Endodermal cell (in vitro differentiated cells): ENCODE data around the gene THADA. TPM values are rescaled to one million over a fixed set of nuclear protein-coding genes. Genes with fewer than 3 reads are reported as not detected.

Source experiments
- DNase-seq: peaks from one replicate; pipeline ENCODE4 v3.0.0-alpha.2; 2017
- H3K27ac ChIP-seq: 2 replicates; pipeline ENCODE4 v1.5.1; 2013; ENCODE audit warnings: mild to moderate bottlenecking, low read depth, low read length, moderate library complexity
- H3K27me3 ChIP-seq: 2 replicates; pipeline ENCODE4 v1.6.1; 2013; ENCODE audit warnings: mild to moderate bottlenecking, low read length, moderate library complexity; ENCODE audit not compliant: insufficient read depth, control insufficient read depth, poor library complexity, severe bottlenecking
- H3K36me3 ChIP-seq: 2 replicates; pipeline ENCODE4 v1.7.0; 2013; ENCODE audit warnings: mild to moderate bottlenecking, low read length, moderate library complexity; ENCODE audit not compliant: control insufficient read depth, insufficient read depth
- H3K4me1 ChIP-seq: one replicate; pipeline ENCODE4 v1.7.0; 2013; ENCODE audit warnings: low read length; ENCODE audit not compliant: control insufficient read depth, insufficient read depth
- H3K4me3 ChIP-seq: 2 replicates; pipeline ENCODE4 v1.5.1; 2013; ENCODE audit warnings: mild to moderate bottlenecking, low read length, moderate library complexity
- H3K9ac ChIP-seq: 2 replicates; pipeline ENCODE4 v1.6.1; 2013; ENCODE audit warnings: mild to moderate bottlenecking, low read length, moderate library complexity; ENCODE audit not compliant: poor library complexity, severe bottlenecking; ENCODE audit errors: extremely low read depth
- H3K9me3 ChIP-seq: 2 replicates; pipeline ENCODE4 v1.6.1; 2013; ENCODE audit warnings: mild to moderate bottlenecking, low read length, moderate library complexity; ENCODE audit not compliant: control insufficient read depth
- H3K27ac Mint-ChIP-seq: 2 replicates; pipeline ENCODE4 v1.8.0; 2020; ENCODE audit warnings: mixed read lengths
- H3K27me3 Mint-ChIP-seq: 2 replicates; pipeline ENCODE4 v1.8.0; 2021; ENCODE audit warnings: mild to moderate bottlenecking, mixed read lengths; ENCODE audit not compliant: insufficient read depth
- H3K36me3 Mint-ChIP-seq: 2 replicates; pipeline ENCODE4 v1.8.0; 2020; ENCODE audit warnings: low read depth, mixed read lengths
- H3K4me1 Mint-ChIP-seq: 2 replicates; pipeline ENCODE4 v1.8.0; 2020; ENCODE audit warnings: mixed read lengths
- H3K4me3 Mint-ChIP-seq: 2 replicates; pipeline ENCODE4 v1.8.0; 2020; ENCODE audit warnings: mild to moderate bottlenecking, moderate library complexity, mixed read lengths
- H3K9me3 Mint-ChIP-seq: 2 replicates; pipeline ENCODE4 v1.8.0; 2020; ENCODE audit warnings: mild to moderate bottlenecking, mixed read lengths
- WGBS, 2 experiments: methylation state at CpG; one replicate each; pipeline versions ENCODE4 v1.1.5 to v1.1.7; 2013; ENCODE audit warnings: missing lambda C conversion rate in 2 of 2, mixed read lengths in 1 of 2; ENCODE audit not compliant: insufficient coverage in 1 of 2, insufficient read length in 1 of 2; 5-methylcytosine and 5-hydroxymethylcytosine counted together
- total RNA-seq, 2 donors: library from RNA; stranded (reverse); fragmentation: NEBNext Ultra II Directional in 1 of 2; extraction: Animal tissue kit (Norgen Biotek cat#: 25700) in 1 of 2; gene quantifications; 2 replicates in 1 of 2; 3 replicates in 1 of 2; pipeline ENCODE4 v1.2.1, GENCODE V29; 2021
- TF ChIP-seq, protein P1 (sequence below): fragments of 200-600 bp; sonication (generic); conservative IDR thresholded peaks from 2 replicates; pipeline ENCODE4 v1.5.0; 2021; ENCODE audit warnings: antibody characterized with exemption, mild to moderate bottlenecking

The THADA gene
- total RNA-seq, 2 donors from 2014 or later = 32.8 to 35.0 TPM

DNA sequence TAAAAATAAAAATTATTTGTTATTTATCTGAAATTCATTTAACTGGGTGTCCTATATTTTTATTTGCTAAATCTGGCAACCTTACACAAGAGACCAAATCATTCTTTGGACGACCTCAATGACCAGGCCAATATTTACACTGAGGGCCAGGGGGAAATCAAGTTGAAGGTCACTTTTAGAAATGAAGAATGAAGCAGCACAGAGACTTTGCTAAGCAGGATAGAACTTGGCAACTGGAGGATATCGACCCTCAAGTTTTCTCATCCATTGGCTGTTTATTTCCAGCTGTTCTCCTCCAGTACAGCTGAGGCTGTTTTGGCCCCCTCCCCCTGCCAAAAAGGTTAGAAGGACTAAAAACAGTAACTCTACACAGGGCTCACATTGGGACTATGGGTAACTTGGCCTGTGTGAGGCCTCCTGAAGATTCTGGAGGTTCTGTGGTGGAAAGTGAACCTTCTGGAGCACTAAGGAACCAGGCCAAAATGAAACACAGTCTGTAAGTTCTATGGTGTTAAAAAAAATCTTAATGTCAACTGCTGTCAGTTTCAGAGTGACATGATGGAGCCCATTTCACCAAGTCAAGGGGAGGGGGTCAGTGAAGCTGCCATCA, 337.2 kb downstream of the THADA start:
- no peaks in the 10 kb centered on the region for H3K36me3 ChIP-seq
- H3K9me3 ChIP-seq = no peaks in the 10 kb centered on the region
- Mint-ChIP-seq H3K4me1 (peaks cover 10% of the 10 kb centered on the region), H3K4me3 (no peak overlapping the region), H3K9me3 (no peaks in the 10 kb centered on the region), H3K36me3 (peaks cover 11% of the 10 kb centered on the region), H3K27ac (no peak overlapping the region), H3K27me3 (no peaks in the 10 kb centered on the region)
- H3K9ac ChIP-seq = no peak overlapping the region
- DNase-seq = no peak
- 90 to 100% methylated on average over 2 of the region's 2 CpGs for WGBS, 2 experiments
- H3K27ac ChIP-seq = no peak overlapping the region
- H3K27me3 ChIP-seq = no peaks in the 10 kb centered on the region
- no peak overlapping the region for H3K4me3 ChIP-seq
- TF ChIP-seq, protein P1, sequence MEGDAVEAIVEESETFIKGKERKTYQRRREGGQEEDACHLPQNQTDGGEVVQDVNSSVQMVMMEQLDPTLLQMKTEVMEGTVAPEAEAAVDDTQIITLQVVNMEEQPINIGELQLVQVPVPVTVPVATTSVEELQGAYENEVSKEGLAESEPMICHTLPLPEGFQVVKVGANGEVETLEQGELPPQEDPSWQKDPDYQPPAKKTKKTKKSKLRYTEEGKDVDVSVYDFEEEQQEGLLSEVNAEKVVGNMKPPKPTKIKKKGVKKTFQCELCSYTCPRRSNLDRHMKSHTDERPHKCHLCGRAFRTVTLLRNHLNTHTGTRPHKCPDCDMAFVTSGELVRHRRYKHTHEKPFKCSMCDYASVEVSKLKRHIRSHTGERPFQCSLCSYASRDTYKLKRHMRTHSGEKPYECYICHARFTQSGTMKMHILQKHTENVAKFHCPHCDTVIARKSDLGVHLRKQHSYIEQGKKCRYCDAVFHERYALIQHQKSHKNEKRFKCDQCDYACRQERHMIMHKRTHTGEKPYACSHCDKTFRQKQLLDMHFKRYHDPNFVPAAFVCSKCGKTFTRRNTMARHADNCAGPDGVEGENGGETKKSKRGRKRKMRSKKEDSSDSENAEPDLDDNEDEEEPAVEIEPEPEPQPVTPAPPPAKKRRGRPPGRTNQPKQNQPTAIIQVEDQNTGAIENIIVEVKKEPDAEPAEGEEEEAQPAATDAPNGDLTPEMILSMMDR = no peak
- H3K4me1 ChIP-seq = peaks cover 5% of the 10 kb centered on the region

DNA sequence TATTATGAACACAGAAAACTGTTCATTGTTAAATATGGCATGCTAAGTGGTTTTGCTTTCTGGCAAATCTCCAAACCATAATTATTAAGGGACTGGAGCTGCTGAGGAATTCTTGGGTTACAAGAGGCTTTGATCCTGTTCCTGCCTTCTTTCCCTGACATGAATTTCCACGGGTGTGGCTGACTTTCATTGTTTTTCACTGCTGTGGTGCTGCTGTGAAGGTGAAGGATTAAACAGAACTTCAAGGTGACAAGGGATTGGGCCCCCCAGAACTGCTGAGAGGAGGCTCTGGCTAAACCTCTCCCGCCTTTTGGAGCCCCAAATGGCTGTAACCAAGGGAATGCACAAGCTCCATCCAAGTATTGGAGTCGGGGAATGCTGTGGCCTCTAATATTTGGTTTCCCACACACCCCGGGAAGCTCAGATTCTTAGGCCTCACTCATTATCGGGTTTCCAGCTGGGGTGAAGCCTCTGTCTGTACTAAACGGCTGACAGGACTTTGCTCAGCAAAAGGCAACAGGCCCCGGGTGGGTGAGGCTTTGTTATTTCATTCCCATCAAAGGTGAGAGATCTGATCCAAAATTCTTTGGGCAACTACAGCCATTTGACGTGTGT, 340.4 kb downstream of the THADA start:
- no peaks in the 10 kb centered on the region for H3K9me3 ChIP-seq
- Mint-ChIP-seq H3K36me3 (peaks cover 7% of the 10 kb centered on the region), H3K9me3 (no peaks in the 10 kb centered on the region), H3K27me3 (no peaks in the 10 kb centered on the region), H3K27ac (no peak overlapping the region), H3K4me3 (no peak overlapping the region), H3K4me1 (peaks cover 10% of the 10 kb centered on the region)
- 82 to 89% methylated on average over 8 of the region's 8 CpGs for WGBS, 2 experiments
- peak overlapping the region; percentile 57 for H3K27ac ChIP-seq
- H3K27me3 ChIP-seq = no peaks in the 10 kb centered on the region
- peaks cover 5% of the 10 kb centered on the region for H3K4me1 ChIP-seq
- no peak for DNase-seq
- H3K4me3 ChIP-seq = no peak overlapping the region
- H3K36me3 ChIP-seq = no peaks in the 10 kb centered on the region
- TF ChIP-seq, protein P1 = no peak
- no peak overlapping the region for H3K9ac ChIP-seq

DNA sequence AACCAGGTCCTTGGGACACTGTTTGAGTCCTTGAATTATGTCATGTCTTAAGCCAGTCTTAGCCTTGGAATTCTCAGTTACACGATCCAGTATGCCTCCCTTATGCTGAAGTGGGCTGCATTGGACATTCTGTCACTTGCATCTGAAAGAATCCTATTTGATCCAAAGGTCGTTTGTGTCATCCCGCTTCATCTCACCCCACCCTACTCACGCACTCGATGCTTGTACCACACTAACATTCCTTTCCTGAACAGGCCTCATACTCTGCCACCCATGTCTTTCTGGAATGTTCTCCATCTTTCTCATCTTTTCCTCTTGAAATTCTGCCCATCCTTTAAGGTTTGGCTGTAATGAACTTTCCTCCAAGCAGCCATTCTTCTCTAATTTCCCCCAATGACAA, 341.5 kb downstream of the THADA start:
- Mint-ChIP-seq H3K27ac (no peak overlapping the region), H3K9me3 (no peaks in the 10 kb centered on the region), H3K36me3 (peaks cover 3% of the 10 kb centered on the region), H3K4me1 (peaks cover 10% of the 10 kb centered on the region), H3K27me3 (no peaks in the 10 kb centered on the region), H3K4me3 (no peak overlapping the region)
- Histone ChIP-seq H3K4me3 (no peak overlapping the region), H3K27me3 (no peaks in the 10 kb centered on the region), H3K36me3 (no peaks in the 10 kb centered on the region), H3K27ac (no peak overlapping the region), H3K9me3 (no peaks in the 10 kb centered on the region), H3K9ac (no peak overlapping the region), H3K4me1 (peaks cover 5% of the 10 kb centered on the region)
- 90 to 92% methylated on average over 5 of the region's 5 CpGs for WGBS, 2 experiments
- no peak for DNase-seq
- TF ChIP-seq, protein P1 = no peak
